ENCODE measurements around the gene INPP4B. TPM values are rescaled to one million over a fixed set of nuclear protein-coding genes. Genes with fewer than 3 reads are reported as not detected.

Gene INPP4B
- total RNA-seq, 1 experiment from 2014 or later: 0.07 TPM

- Histone ChIP-seq H4K5ac (ENCODE audit: insufficient read length, low read depth, low read length) (no peak overlapping the region), H3K4ac (ENCODE audit: low read depth, low read length) (no peak overlapping the region), H3K79me1 (ENCODE audit: insufficient read depth, low read depth, low read length, poor library complexity, severe bottlenecking) (no peaks in the 10 kb centered on the region), H2BK15ac (ENCODE audit: low read depth, low read length) (no peak overlapping the region), H3K23me2 (ENCODE audit: insufficient read length, low read depth, low read length, poor library complexity, severe bottlenecking) (no peaks in the 10 kb centered on the region), H3T11ph (ENCODE audit: low read length) (no peak overlapping the region), H4K91ac (ENCODE audit: insufficient read length, low read depth, low read length) (no peak overlapping the region), H3K79me2 (ENCODE audit: insufficient read depth, low read length) (no peaks in the 10 kb centered on the region), H3K14ac (ENCODE audit: insufficient read depth, low read length) (no peak overlapping the region), H2BK120ac (ENCODE audit: low read depth, low read length, poor library complexity, severe bottlenecking) (no peak overlapping the region), H3K9ac (ENCODE audit: extremely low read depth, insufficient read length, low read length) (no peak overlapping the region), H3K23ac (ENCODE audit: insufficient read length, low read depth, low read length) (no peak overlapping the region), H2AFZ (ENCODE audit: low read length) (no peak overlapping the region), H4K8ac (replicated peaks; ENCODE audit: insufficient read length, low read depth, low read length) (no peak overlapping the region), H3K4me2 (ENCODE audit: insufficient read depth, insufficient read length, low read length) (no peak overlapping the region), H3K18ac (ENCODE audit: insufficient read length, low read depth, low read length) (no peak overlapping the region), H2AK5ac (ENCODE audit: insufficient read length, low read length) (no peak overlapping the region), H2BK5ac (ENCODE audit: insufficient read length, low read length) (no peak overlapping the region), H3K9me3 (ENCODE audit: control insufficient read depth, low read depth, low read length) (no peaks in the 10 kb centered on the region), H3K27me3 (ENCODE audit: insufficient read depth, low read length) (no peaks in the 10 kb centered on the region), H4K20me1 (ENCODE audit: control insufficient read depth, insufficient read depth, insufficient read length) (no peaks in the 10 kb centered on the region), H2BK12ac (ENCODE audit: insufficient read length, low read depth, low read length) (no peak overlapping the region), H2BK20ac (ENCODE audit: low read depth, low read length, poor library complexity, severe bottlenecking) (no peak overlapping the region), H3K27ac (ENCODE audit: insufficient read length, low read depth, low read length) (no peak overlapping the region), H3K4me1 (ENCODE audit: insufficient read depth, low read length) (no peaks in the 10 kb centered on the region), H3K56ac (ENCODE audit: insufficient read length, low read depth, low read length) (no peak overlapping the region)
- no peak overlapping the region for H3K4me3 Mint-ChIP-seq
- H3K27me3 Mint-ChIP-seq (ENCODE audit: low read depth): no peaks in the 10 kb centered on the region
- DNase-seq: no peak
- WGBS (ENCODE audit: extremely low coverage, insufficient read length, low lambda C conversion rate): no CpG with 5 or more reads among the region's 3 CpGs
- H3K9me3 Mint-ChIP-seq: no peaks in the 10 kb centered on the region
- H3K27ac Mint-ChIP-seq: no peak overlapping the region
- TF ChIP-seq CTCF (conservative IDR thresholded peaks at IDR 0.05): no peak
- H3K36me3 Mint-ChIP-seq (ENCODE audit: insufficient read depth in 1 of 3, low read depth in 3 of 3): no peaks in the 10 kb centered on the region
- no peaks in the 10 kb centered on the region for H3K4me1 Mint-ChIP-seq
Measured at GRCh38 chr4:142129473-142129872, 716.6 kb downstream of the INPP4B start.

Data from H9 (cell line).